ENCODE results near the gene GPR87.
A peak's percentile ranks its signal among the peaks of the same experiment; 100 is the strongest.

GPR87 gene

DNA sequence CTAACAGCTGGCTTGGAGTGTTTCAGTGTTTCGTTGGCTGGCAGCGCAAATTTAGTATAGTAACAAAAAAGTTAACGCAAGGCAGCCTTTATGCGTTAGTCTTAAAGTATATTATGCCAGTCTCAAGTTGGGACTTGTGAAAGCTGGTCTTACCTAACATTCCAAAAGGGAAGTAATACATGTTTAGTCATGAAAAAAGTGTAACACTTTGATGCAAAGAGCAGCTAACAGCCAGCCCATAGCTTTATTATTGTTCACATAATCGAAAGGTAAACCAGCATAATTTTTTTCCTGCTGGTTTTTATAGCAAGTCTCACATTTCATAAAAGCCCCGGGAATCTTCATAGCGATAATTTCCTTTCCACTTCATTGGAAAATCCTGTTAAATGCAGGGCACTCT, 2.4 kb upstream of the GPR87 start (continued):
- TF ChIP-seq, protein P1, sequence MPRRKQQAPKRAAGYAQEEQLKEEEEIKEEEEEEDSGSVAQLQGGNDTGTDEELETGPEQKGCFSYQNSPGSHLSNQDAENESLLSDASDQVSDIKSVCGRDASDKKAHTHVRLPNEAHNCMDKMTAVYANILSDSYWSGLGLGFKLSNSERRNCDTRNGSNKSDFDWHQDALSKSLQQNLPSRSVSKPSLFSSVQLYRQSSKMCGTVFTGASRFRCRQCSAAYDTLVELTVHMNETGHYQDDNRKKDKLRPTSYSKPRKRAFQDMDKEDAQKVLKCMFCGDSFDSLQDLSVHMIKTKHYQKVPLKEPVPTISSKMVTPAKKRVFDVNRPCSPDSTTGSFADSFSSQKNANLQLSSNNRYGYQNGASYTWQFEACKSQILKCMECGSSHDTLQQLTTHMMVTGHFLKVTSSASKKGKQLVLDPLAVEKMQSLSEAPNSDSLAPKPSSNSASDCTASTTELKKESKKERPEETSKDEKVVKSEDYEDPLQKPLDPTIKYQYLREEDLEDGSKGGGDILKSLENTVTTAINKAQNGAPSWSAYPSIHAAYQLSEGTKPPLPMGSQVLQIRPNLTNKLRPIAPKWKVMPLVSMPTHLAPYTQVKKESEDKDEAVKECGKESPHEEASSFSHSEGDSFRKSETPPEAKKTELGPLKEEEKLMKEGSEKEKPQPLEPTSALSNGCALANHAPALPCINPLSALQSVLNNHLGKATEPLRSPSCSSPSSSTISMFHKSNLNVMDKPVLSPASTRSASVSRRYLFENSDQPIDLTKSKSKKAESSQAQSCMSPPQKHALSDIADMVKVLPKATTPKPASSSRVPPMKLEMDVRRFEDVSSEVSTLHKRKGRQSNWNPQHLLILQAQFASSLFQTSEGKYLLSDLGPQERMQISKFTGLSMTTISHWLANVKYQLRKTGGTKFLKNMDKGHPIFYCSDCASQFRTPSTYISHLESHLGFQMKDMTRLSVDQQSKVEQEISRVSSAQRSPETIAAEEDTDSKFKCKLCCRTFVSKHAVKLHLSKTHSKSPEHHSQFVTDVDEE (CRISPR knock-in tag; IDR thresholded peaks at IDR 0.05), result no peak
- TF ChIP-seq, protein P2, sequence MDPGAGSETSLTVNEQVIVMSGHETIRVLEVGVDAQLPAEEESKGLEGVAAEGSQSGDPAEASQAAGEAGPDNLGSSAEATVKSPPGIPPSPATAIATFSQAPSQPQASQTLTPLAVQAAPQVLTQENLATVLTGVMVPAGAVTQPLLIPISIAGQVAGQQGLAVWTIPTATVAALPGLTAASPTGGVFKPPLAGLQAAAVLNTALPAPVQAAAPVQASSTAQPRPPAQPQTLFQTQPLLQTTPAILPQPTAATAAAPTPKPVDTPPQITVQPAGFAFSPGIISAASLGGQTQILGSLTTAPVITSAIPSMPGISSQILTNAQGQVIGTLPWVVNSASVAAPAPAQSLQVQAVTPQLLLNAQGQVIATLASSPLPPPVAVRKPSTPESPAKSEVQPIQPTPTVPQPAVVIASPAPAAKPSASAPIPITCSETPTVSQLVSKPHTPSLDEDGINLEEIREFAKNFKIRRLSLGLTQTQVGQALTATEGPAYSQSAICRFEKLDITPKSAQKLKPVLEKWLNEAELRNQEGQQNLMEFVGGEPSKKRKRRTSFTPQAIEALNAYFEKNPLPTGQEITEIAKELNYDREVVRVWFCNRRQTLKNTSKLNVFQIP (CRISPR knock-in tag; IDR thresholded peaks at IDR 0.05; ENCODE audit: borderline replicate concordance, low read depth), result no peak
- no peak for TF ChIP-seq CSDC2 (CRISPR knock-in tag; IDR thresholded peaks at IDR 0.05)
- no peak for TF ChIP-seq ZNF565 (CRISPR knock-in tag; conservative IDR thresholded peaks at IDR 0.05; ENCODE audit: low read depth)
- TF ChIP-seq ARNTL (CRISPR knock-in tag; IDR thresholded peaks at IDR 0.05; ENCODE audit: borderline replicate concordance, low read depth), result no peak
- no peak for TF ChIP-seq RARB (CRISPR knock-in tag; IDR thresholded peaks at IDR 0.05)
- no peak for TF ChIP-seq ZFP30 (CRISPR knock-in tag; IDR thresholded peaks at IDR 0.05)
- TF ChIP-seq ZNF8 (CRISPR knock-in tag; IDR thresholded peaks at IDR 0.05), result no peak

GRCh38 chr3:151318313-151318712, 1.7 kb upstream of the GPR87 start:
- ATAC-seq, result peak; percentile 65
- TF ChIP-seq ISL1 (CRISPR knock-in tag; IDR thresholded peaks at IDR 0.05), result peak; percentile 75
- no peak for TF ChIP-seq CSDC2 (CRISPR knock-in tag; IDR thresholded peaks at IDR 0.05)

- ATAC-seq, result no peak
- TF ChIP-seq CREB5 (CRISPR knock-in tag; IDR thresholded peaks at IDR 0.05; ENCODE audit: low read depth), result no peak
These were observed 774 bp downstream of the GPR87 start for GRCh38 chr3:151315846-151316245.

- no peak for ATAC-seq
- TF ChIP-seq, protein P1 (CRISPR knock-in tag; IDR thresholded peaks at IDR 0.05), result no peak
- TF ChIP-seq ZFP30 (CRISPR knock-in tag; IDR thresholded peaks at IDR 0.05) (no peak), PPARA (CRISPR knock-in tag; IDR thresholded peaks at IDR 0.05; ENCODE audit: borderline replicate concordance) (no peak), GLIS3 (CRISPR knock-in tag; IDR thresholded peaks at IDR 0.05) (no peak), TCF4 (CRISPR knock-in tag; IDR thresholded peaks at IDR 0.05; ENCODE audit: borderline replicate concordance) (no peak), CSRNP3 (CRISPR knock-in tag; IDR thresholded peaks at IDR 0.05) (no peak), ISL1 (CRISPR knock-in tag; IDR thresholded peaks at IDR 0.05) (no peak), ZC3H10 (CRISPR knock-in tag; IDR thresholded peaks at IDR 0.05) (no peak), ARNTL (CRISPR knock-in tag; IDR thresholded peaks at IDR 0.05; ENCODE audit: borderline replicate concordance, low read depth) (no peak), ZNF70 (CRISPR knock-in tag; IDR thresholded peaks at IDR 0.05) (no peak), OSR1 (CRISPR knock-in tag; IDR thresholded peaks at IDR 0.05) (no peak), ESRRG (CRISPR knock-in tag; IDR thresholded peaks at IDR 0.05) (no peak)
These were observed 1.5 kb downstream of the GPR87 start for GRCh38 chr3:151315136-151315535.
